ENCODE data around the gene MAPK10.
"Not testable (repeated sequence)": the region's sequence is repeated elsewhere in the genome, so short reads cannot be mapped to it uniquely, and the experiment has no call there.

MAPK10 gene

GRCh38 chr4:86178211-86178610 lies 181.6 kb downstream of the MAPK10 start:
- no peak for DNase-seq

GRCh38 chr4:86174506-86174905 lies 185.3 kb downstream of the MAPK10 start:
- DNase-seq, result no peak

GRCh38 chr4:86168335-86168734 lies 191.5 kb downstream of the MAPK10 start:
- DNase-seq, result not testable (repeated sequence)

GRCh38 chr4:86160426-86160825 lies 199.4 kb downstream of the MAPK10 start:
- DNase-seq, result no peak

DNA sequence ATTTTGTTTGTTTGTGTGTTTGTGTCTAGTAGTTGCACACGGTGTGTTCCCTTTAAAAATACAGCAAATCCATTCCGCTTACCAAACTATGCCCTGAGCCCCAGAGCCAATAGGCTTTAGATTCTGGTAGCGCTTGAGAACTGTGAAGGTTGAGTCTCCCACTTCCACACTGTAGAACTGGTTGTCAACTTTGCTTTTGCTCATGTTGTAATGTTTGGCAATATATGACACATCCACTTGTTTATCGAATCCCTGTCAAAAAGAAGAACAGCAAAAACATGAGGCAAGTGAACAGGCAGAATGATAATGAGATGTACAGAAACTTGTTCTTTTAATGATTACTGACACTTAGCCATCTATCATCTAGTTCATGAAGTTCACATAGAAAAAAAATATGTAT lies 200.6 kb downstream of the MAPK10 start:
- no peak for DNase-seq

GRCh38 chr4:86156531-86156930 lies 203.3 kb downstream of the MAPK10 start:
- no peak for DNase-seq

DNA sequence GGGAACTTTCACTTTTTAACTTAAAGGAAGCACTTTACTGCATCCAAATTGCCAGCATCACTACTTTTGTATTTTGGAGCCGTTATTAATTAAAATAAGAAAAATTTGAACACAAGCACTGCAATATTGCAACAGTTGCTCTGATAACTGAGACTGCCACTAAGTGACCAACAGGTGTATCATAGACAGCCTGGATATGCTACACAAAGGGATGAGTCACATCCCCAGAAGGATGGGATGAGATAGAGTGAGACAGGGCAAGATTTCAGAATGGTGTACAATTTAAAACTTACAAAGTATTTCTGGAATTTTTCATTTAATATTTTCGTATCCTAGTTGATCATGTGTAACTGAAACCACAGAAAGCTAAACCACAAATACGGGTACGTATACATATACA lies 204.1 kb downstream of the MAPK10 start:
- DNase-seq, result no peak

DNA sequence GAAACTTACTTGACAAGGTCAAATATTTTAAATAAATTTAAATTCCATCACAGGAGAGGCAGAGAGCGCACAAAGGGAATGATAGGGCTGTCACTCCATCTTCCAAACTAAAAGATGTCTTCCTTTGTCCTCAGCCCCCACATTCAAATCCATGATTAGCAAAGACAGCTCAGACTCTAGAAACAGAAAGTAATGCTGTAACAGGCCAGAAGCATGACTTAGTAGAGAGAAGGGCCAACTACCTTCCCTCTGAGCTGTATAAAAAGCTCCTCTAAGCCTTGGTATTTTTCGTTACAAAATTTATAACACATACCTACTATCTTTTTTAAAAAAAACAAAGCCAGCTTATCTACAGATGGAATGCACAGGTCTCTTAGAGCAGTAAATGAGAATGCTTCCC lies 207.4 kb downstream of the MAPK10 start:
- DNase-seq, result no peak

DNA sequence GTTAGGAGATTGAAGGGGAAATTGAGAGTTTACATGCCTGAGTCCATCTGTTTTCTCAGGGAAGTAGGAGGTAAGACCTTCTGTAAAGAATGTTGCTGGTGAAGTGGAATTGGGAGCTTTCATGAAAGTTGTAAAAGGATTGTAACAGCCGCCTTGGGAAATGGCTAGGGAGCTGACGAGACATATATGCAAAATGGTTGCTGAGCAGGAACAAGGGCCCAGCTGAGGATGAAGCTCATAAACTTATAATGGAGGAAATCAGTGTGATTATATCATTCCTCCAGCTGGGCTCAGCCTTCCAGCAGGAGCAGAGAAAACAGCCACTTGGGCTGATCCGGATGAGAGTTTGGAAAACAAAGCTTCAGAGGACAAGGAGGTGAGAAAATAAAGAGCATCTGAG lies 208.7 kb downstream of the MAPK10 start:
- no peak for DNase-seq

DNA sequence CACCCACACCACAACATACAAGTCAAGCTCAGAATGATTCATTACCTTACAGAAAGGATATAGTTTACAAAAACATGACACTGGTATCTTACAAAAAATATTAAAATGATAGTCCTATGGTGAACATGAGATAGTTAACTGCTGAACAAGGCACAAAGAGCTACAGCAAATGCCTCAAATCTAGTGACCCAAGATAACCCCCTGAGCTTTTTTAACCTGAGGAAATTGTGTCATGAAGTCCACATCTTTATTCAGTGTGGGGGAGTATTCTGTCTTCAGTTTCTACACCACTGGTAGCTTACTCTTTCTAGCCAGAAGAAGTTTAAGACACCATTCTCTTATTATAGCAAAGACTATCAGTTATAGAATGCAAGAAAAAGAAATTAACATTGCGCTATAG lies 218.7 kb downstream of the MAPK10 start:
- DNase-seq, result no peak

DNA sequence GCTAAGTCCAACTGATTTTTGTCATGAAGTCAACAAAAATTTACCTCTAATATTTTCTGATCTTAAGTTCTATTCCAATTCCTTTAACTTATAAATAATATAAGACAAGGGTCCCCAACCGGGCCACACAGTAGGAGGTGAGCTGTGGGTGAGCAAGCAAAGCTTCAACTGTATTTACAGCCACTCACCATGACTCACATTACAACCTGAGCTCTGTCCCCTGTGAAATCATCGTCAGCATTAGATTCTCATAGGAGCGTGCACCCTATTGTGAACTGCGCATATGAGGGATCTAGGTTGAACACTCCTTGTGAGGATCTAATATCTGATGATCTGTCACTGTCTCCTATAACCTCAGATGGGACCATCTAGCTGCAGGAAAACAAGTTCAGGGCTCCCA lies 227.4 kb downstream of the MAPK10 start:
- DNase-seq, result no peak

DNA sequence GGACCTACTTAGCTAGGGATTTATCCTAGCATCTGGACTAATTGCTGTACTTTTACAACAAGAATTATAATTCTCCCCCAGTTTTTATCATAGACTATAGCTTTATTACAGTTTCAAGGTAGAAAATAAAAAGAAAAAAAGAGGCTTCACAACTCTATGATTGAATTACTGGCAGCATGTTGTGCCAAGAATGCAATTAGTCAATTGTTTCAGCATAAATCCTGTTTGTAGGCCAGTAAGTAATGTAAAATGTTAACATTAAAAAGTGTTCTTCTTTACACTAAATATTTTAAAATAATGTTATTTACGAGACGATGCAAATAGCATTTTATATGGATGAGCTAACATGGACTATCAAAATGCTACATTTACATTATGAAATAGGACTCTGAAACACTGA lies 228.4 kb downstream of the MAPK10 start:
- no peak for DNase-seq

DNA sequence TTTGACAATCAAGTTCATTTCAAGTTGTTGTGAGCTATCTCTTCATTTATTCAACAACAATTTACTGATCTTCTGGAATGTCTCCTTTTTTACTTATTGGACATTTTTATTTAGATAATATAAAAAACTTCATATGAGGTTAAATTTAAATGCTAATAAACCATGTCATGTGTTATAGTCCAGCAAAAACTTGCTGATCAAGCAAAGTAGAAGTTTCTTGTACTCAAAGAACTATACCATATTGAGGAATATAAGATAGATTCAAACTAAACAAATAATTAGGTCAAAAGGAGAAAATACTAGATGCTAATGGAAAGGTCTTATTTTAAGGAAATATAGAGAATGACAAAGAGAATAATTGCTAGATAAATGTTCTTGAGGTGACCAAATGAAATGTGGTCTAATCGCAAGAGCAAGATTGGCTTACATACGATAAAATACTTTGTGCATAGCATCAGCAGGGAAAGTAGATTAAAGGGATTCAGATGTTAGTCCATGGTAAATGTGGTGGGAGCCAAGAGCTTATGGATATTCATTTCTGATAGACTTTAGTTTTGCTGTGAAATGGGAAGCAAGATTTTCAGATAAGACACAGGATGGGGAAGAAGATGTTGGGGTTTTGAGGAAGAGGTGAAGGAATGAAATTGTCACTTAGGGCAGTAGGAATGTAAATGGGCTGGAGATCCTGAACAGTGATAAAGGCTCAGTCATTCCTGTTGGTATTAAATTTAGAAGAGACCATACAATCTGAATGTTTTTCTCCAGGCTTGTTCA lies 229.5 kb downstream of the MAPK10 start:
- no peak for DNase-seq

GRCh38 chr4:86129546-86129945 lies 230.3 kb downstream of the MAPK10 start:
- DNase-seq, result no peak

DNA sequence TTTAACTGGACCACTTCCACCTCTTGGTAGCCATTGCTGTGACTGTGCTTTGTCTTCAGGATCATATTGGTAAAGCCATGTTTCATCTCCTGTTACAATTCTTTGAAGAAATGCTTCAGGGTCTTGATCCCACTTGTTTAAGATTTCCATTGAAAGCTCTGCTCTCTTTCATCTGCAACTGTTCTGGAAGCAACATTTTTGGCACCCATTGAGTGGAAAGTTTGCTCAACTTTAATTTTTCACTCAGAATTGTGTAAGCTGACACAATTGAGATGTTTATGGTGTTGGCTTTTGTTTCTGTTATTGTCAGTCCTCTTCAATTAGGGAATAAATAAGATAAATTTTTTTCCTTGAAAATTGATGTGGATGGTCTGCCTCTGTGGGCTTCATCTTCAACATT lies 237.4 kb downstream of the MAPK10 start:
- no peak for DNase-seq

DNA sequence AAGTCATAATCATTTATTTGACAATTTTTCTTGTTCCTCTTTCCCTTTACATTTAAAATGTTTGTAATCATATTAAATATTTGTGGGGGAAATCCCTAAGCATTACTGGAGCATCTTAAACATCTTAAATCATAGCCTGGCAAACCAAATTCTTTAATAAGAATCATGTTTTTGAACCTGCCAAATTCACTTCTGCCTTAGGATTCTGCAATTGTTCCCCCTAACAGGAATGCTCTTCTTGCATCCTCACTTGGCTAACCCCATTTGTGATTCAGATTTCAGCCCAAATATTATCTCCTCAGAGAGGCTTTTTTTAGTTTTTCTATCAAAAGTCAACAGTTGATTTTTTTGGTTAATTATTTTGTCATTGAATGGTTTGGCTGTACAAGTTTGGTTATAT lies 241.1 kb downstream of the MAPK10 start:
- DNase-seq, result no peak

GRCh38 chr4:86117705-86118302 lies 242.0 kb downstream of the MAPK10 start:
- DNase-seq, result no peak

- DNase-seq, result no peak
These were observed 245.3 kb downstream of the MAPK10 start for GRCh38 chr4:86114563-86114962.

DNA sequence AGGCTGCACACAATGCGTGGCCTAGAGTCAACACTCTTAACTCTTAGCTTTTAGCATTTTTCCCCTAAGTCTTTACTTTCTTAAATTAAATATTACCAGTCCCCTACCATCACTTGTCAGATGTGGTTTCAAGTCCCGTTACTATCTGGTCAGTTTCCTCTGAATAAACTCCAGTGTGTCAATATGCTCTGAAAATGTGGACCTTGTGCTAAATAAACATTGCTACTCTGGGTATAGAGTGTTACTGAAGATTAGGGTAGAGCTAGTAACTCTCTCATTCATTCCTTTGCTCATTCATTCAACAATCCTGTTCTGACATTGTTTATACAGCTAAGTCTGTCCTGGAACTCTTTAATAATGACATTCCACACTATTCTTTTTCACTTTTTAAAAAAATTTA lies 251.0 kb downstream of the MAPK10 start:
- no peak for DNase-seq

DNA sequence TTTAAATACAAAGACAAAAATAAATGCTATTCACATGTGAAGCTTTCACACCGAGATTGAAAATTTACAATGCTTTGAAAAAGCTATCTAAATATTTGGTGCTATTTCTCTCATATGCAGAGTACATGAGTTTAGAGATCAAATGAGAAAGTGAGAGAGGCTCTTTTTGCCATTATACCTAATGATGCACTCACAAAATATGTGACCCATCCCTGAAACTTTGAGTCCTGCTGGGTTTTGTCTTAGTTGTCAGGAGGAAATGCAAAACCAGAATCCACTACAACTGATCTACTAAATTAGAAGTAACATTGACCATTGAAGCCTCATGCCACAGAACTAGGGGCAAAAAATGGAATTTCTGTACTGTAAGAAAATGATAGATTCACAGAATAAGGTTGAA lies 251.7 kb downstream of the MAPK10 start:
- DNase-seq, result no peak

DNA sequence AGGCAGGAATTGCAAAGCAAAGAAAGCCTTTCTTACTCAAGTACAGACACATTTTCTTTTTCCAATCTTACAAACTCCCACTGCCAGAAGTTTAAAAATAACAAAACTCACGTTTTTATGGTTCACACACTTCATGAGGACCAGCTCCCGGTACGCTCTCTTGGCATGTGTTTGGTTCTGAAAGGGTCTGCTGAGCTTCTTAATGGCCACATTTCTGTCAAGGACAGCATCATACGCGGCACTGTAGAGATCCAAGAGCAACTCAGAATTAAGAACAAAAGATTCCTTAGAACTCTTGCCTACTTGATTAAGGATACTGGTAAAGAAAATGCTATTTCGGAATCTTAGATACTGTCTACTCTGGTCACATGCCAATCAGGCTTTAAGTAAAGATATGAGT lies 252.7 kb downstream of the MAPK10 start:
- no peak for DNase-seq

- DNase-seq, result no peak
These were observed 253.4 kb downstream of the MAPK10 start for GRCh38 chr4:86106475-86106874.

DNA sequence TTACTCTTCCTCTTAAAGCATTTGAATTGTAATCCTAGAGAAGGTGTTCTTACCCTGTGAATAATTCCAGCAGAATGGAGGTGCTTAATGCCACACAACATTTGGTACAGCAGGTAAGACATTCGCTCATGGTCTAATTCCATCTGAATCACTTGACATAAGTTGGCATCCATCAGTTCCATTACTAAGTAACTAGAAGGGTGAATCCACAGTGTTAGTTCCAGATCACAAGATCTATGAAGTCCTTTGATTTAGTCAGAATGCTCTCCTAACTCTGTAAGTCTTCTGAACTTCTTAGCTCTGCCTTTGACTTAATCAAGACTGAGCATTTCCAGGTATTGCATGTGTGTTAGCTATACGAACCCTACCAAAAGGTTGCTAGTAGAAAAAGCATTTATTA lies 258.0 kb downstream of the MAPK10 start:
- DNase-seq, result no peak

GRCh38 chr4:86101410-86101809 lies 258.4 kb downstream of the MAPK10 start:
- no peak for DNase-seq
